Loucy (cell line): ENCODE data around the gene TRMT11.
A peak's percentile ranks its signal among the peaks of the same experiment; 100 is the strongest.

Source experiments
- H2AFZ ChIP-seq: fragments of 200-600 bp; sonication (generic); 2 replicates; pipeline ENCODE4 v1.6.0; 2016; ENCODE audit warnings: antibody characterized with exemption, mild to moderate bottlenecking, low read length, moderate library complexity
- H3F3A ChIP-seq: fragments of 200-600 bp; 2 replicates; pipeline ENCODE4 v1.6.0; 2016; ENCODE audit warnings: antibody characterized with exemption, low read depth, mild to moderate bottlenecking
- H3K27me3 ChIP-seq: fragments of 200-600 bp; sonication (generic); 2 replicates; pipeline ENCODE4 v1.6.1; 2014; ENCODE audit warnings: low read length, mild to moderate bottlenecking; ENCODE audit not compliant: insufficient read depth, poor library complexity, severe bottlenecking
- H3K36me3 ChIP-seq: fragments of 200-600 bp; sonication (generic); 2 replicates; pipeline ENCODE4 v1.6.1; 2016; ENCODE audit warnings: low read length; ENCODE audit not compliant: insufficient read depth
- H3K4me1 ChIP-seq: fragments of 200-600 bp; sonication (generic); 2 replicates; pipeline ENCODE4 v1.5.1; 2014; ENCODE audit warnings: low read length, mild to moderate bottlenecking; ENCODE audit not compliant: insufficient read depth, poor library complexity, severe bottlenecking
- H3K4me2 ChIP-seq: fragments of 200-600 bp; sonication (generic); 2 replicates; pipeline ENCODE4 v1.6.0; 2014; ENCODE audit warnings: antibody characterized with exemption, low read length, low read depth, mild to moderate bottlenecking; ENCODE audit not compliant: poor library complexity, severe bottlenecking
- H3K4me3 ChIP-seq: fragments of 200-600 bp; sonication (generic); 2 replicates; pipeline ENCODE4 v1.5.1; 2014; ENCODE audit warnings: low read length, mild to moderate bottlenecking, mixed read lengths; ENCODE audit not compliant: poor library complexity, severe bottlenecking
- H3K79me2 ChIP-seq: fragments of 200-600 bp; sonication (generic); 2 replicates; pipeline ENCODE4 v1.6.1; 2014; ENCODE audit warnings: low read length; ENCODE audit not compliant: insufficient read depth
- H3K9ac ChIP-seq: fragments of 200-600 bp; sonication (generic); 2 replicates; pipeline ENCODE4 v1.6.0; 2014; ENCODE audit warnings: mild to moderate bottlenecking, low read depth, low read length, moderate library complexity; ENCODE audit not compliant: poor library complexity, severe bottlenecking
- H3K9me2 ChIP-seq: fragments of 200-600 bp; sonication (generic); replicated peaks from 2 replicates; pipeline ENCODE4 v1.6.1; 2016; ENCODE audit warnings: low read depth, low read length, mixed read lengths
- H3K9me3 ChIP-seq: fragments of 200-600 bp; sonication (generic); 2 replicates; pipeline ENCODE4 v1.6.1; 2014; ENCODE audit warnings: mild to moderate bottlenecking, antibody characterized with exemption, low read length, low read depth; ENCODE audit not compliant: insufficient read depth
- H4K20me1 ChIP-seq: fragments of 200-600 bp; sonication (generic); 2 replicates; pipeline ENCODE4 v1.6.0; 2014; ENCODE audit warnings: antibody characterized with exemption, low read length, mild to moderate bottlenecking; ENCODE audit not compliant: insufficient read depth, poor library complexity, severe bottlenecking
- CTCF ChIP-seq: fragments of 200-600 bp; sonication (generic); conservative IDR thresholded peaks from 2 replicates; pipeline ENCODE4 v1.5.1; 2014; ENCODE audit warnings: mild to moderate bottlenecking, antibody characterized with exemption, low read length
- EZH2phosphoT487 ChIP-seq: fragments of 200-600 bp; IDR thresholded peaks from 2 replicates; pipeline ENCODE4 v1.6.1; 2018; ENCODE audit warnings: antibody characterized with exemption, mild to moderate bottlenecking, moderate library complexity, borderline replicate concordance

Gene TRMT11

GRCh38 chr6:126033696-126034095 lies 47.4 kb downstream of the TRMT11 start:
- no peak overlapping the region for H3K9ac ChIP-seq
- no peaks in the 10 kb centered on the region for H3F3A ChIP-seq
- TF ChIP-seq CTCF (peak; percentile 82), EZH2phosphoT487 (no peak)
- no peak overlapping the region for H2AFZ ChIP-seq
- H3K79me2 ChIP-seq: no peaks in the 10 kb centered on the region
- H3K9me3 ChIP-seq: no peaks in the 10 kb centered on the region
- no peaks in the 10 kb centered on the region for H4K20me1 ChIP-seq
- H3K36me3 ChIP-seq: peaks cover 18% of the 10 kb centered on the region; the same call in 1 of the 2 replicates
- peaks cover 3% of the 10 kb centered on the region for H3K4me1 ChIP-seq
- H3K9me2 ChIP-seq: no peaks in the 10 kb centered on the region
- no peaks in the 10 kb centered on the region for H3K27me3 ChIP-seq
- H3K4me3 ChIP-seq: no peak overlapping the region
- no peak overlapping the region for H3K4me2 ChIP-seq

GRCh38 chr6:126034656-126035055 lies 48.3 kb downstream of the TRMT11 start:
- Histone ChIP-seq H3K4me1 (peaks cover 3% of the 10 kb centered on the region), H3F3A (no peaks in the 10 kb centered on the region), H3K4me2 (no peak overlapping the region), H3K9me3 (no peaks in the 10 kb centered on the region), H3K9me2 (no peaks in the 10 kb centered on the region), H3K36me3 (peaks cover 18% of the 10 kb centered on the region; the same call in 1 of the 2 replicates), H3K4me3 (no peak overlapping the region), H2AFZ (no peak overlapping the region), H3K9ac (no peak overlapping the region), H3K79me2 (no peaks in the 10 kb centered on the region), H4K20me1 (no peaks in the 10 kb centered on the region), H3K27me3 (no peaks in the 10 kb centered on the region)
- no peak for TF ChIP-seq EZH2phosphoT487

GRCh38 chr6:126035764-126036163 lies 49.4 kb downstream of the TRMT11 start:
- H3K27me3 ChIP-seq: no peaks in the 10 kb centered on the region
- peaks cover 8% of the 10 kb centered on the region for H3K4me1 ChIP-seq
- no peaks in the 10 kb centered on the region for H3K9me2 ChIP-seq
- no peak overlapping the region for H3K4me3 ChIP-seq
- H3K9ac ChIP-seq: no peak overlapping the region
- TF ChIP-seq EZH2phosphoT487 (no peak), CTCF (no peak)
- H3K9me3 ChIP-seq: no peaks in the 10 kb centered on the region
- H3K4me2 ChIP-seq: no peak overlapping the region
- H3K36me3 ChIP-seq: peaks cover 18% of the 10 kb centered on the region; the same call in 1 of the 2 replicates
- no peaks in the 10 kb centered on the region for H3F3A ChIP-seq
- H3K79me2 ChIP-seq: no peaks in the 10 kb centered on the region
- H2AFZ ChIP-seq: no peak overlapping the region
- no peaks in the 10 kb centered on the region for H4K20me1 ChIP-seq

- H3K79me2 ChIP-seq: no peaks in the 10 kb centered on the region
Observed at GRCh38 chr6:126038234-126038633, 51.9 kb downstream of the TRMT11 start.

More at GRCh38 chr6:126038234-126038633, 51.9 kb downstream of the TRMT11 start:
- H2AFZ ChIP-seq: no peak overlapping the region
- no peaks in the 10 kb centered on the region for H3K27me3 ChIP-seq
- no peak overlapping the region for H3K9ac ChIP-seq
- peaks cover 11% of the 10 kb centered on the region for H3K4me1 ChIP-seq
- H3K9me3 ChIP-seq: no peaks in the 10 kb centered on the region
- TF ChIP-seq EZH2phosphoT487 (no peak), CTCF (no peak)
- no peaks in the 10 kb centered on the region for H3F3A ChIP-seq
- no peak overlapping the region for H3K4me3 ChIP-seq
- no peaks in the 10 kb centered on the region for H4K20me1 ChIP-seq
- H3K36me3 ChIP-seq: peaks cover 18% of the 10 kb centered on the region; the same call in 1 of the 2 replicates
- no peak overlapping the region for H3K4me2 ChIP-seq
- no peaks in the 10 kb centered on the region for H3K9me2 ChIP-seq
